Natural killer cell treated with Interleukin-12 subunit alpha and Interleukin-12 subunit beta and Interleukin-15 and Interleukin-18, amount 100 ng/mL, for 72 hours (primary cell): Measurements from ENCODE around the gene CTSD. TPM values are rescaled to one million over a fixed set of nuclear protein-coding genes. Genes with fewer than 3 reads are reported as not detected.
A peak's percentile ranks its signal among the peaks of the same experiment; 100 is the strongest.

ENCODE experiments used
- ATAC-seq, 2 donors: fragments of 150-1000 bp; cut with Tn5 transposase in 1 of 2; sonication (Bioruptor Pico), chemical (Tn5 transposase) in 1 of 2; 2 replicates each; pipeline ENCODE4 v1.10.0; 2021
- DNase-seq: peaks from one replicate; pipeline ENCODE4 v3.0.0; 2022; ENCODE audit warnings: low spot score
- H3K27ac Mint-ChIP-seq, 2 donors: 1 replicate in 1 of 2; 2 replicates in 1 of 2; pipeline ENCODE4 v1.8.0; 2022; ENCODE audit warnings: mixed read lengths in 2 of 2, mild to moderate bottlenecking in 1 of 2, moderate library complexity in 1 of 2
- H3K27me3 Mint-ChIP-seq, 2 donors: 1 replicate in 1 of 2; 2 replicates in 1 of 2; pipeline ENCODE4 v1.8.0; 2022; ENCODE audit warnings: mixed read lengths in 2 of 2
- H3K36me3 Mint-ChIP-seq: one replicate; pipeline ENCODE4 v1.8.0; 2022; ENCODE audit warnings: mixed read lengths
- H3K4me1 Mint-ChIP-seq, 2 donors: 1 replicate in 1 of 2; 2 replicates in 1 of 2; pipeline ENCODE4 v1.8.0; 2022; ENCODE audit warnings: low read depth in 2 of 2, mixed read lengths in 2 of 2, mild to moderate bottlenecking in 1 of 2
- H3K4me3 Mint-ChIP-seq: one replicate; pipeline ENCODE4 v1.8.0; 2022; ENCODE audit warnings: mixed read lengths
- H3K9me3 Mint-ChIP-seq: 2 replicates; pipeline ENCODE4 v1.8.0; 2022; ENCODE audit warnings: mixed read lengths
- total RNA-seq, 2 donors: library from RNA; stranded (reverse); gene quantifications; one replicate each; pipeline ENCODE4 v1.2.3, GENCODE V29; 2022

CTSD gene
- total RNA-seq, 2 donors from 2014 or later, result 350 to 592 TPM

DNA sequence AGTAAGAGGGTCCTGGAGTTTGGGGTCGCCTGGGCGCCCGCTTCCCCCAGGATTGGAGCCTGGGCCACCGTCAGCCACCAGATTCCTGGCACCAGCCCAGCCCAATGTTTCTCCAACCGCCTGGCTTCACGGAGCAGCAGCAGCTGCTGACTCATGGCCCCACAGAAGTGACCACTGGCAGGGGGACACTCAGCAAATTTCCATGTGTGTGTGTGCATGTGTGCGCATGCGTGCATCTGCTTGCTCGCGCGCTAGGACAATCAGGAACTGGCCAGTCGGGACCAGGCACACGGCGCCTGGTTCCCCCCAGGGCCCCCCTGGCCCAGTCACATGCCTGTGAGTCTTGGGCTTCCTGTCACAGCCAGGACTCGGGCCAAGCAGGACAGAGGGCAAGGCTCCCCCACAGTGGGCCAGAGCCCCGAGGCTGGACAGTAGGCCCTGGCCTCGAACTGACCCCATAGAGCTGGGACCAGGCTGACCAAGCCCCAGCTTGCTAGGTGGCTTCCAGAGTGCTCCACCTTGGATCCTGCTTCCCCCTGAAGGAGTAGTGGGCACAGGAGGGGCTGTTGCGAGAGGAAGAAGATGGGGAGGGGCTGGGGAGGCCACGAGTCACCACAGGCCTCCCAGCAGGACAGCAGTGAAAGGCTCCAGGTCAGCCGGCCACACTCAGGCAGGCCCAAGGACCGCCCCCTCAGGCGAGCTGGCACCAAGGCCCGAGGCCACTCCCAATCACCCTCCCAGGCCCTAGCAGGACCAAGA is 3.2 kb downstream of the CTSD start:
- no peaks in the 10 kb centered on the region for H3K36me3 Mint-ChIP-seq

DNA sequence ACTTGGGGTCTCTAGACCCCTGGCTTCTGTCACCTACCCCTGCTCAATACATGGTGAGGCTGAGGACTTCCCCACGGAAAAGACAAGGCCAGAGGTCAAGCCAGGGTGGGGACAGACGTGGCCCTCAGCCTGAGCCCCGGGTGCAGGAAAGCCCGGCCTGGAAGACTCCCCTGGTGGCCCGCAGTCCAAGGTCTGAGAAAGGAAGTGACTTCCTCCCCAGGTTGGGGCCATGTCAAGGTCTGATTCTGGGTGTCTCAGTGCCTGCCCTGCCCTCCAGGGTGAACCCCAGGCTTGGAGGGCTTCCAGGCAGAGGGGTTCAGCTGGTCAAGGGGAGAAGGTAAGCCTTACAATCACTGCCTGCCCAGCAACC is 3.9 kb downstream of the CTSD start:
- H3K4me3 Mint-ChIP-seq, result peak overlapping the region; percentile 83
- H3K9me3 Mint-ChIP-seq, result no peaks in the 10 kb centered on the region
- H3K27me3 Mint-ChIP-seq, result no peaks in the 10 kb centered on the region
- no peaks in the 10 kb centered on the region for H3K36me3 Mint-ChIP-seq
- H3K4me1 Mint-ChIP-seq, result peaks cover 35 to 53% of the 10 kb centered on the region in 2 donors
- peak overlapping the region; percentile 82 to 94 for H3K27ac Mint-ChIP-seq
- DNase-seq (no peak), ATAC-seq (no peak)

More for the DNA sequence above, 3.2 kb downstream of the CTSD start:
- Mint-ChIP-seq H3K9me3 (no peaks in the 10 kb centered on the region), H3K4me3 (peak overlapping the region; percentile 36), H3K27me3 (no peaks in the 10 kb centered on the region), H3K27ac (peak overlapping the region; percentile 82 to 94), H3K4me1 (peaks cover 31 to 46% of the 10 kb centered on the region in 2 donors)
- DNase-seq, result peak; percentile 53
- no peak for ATAC-seq

DNA sequence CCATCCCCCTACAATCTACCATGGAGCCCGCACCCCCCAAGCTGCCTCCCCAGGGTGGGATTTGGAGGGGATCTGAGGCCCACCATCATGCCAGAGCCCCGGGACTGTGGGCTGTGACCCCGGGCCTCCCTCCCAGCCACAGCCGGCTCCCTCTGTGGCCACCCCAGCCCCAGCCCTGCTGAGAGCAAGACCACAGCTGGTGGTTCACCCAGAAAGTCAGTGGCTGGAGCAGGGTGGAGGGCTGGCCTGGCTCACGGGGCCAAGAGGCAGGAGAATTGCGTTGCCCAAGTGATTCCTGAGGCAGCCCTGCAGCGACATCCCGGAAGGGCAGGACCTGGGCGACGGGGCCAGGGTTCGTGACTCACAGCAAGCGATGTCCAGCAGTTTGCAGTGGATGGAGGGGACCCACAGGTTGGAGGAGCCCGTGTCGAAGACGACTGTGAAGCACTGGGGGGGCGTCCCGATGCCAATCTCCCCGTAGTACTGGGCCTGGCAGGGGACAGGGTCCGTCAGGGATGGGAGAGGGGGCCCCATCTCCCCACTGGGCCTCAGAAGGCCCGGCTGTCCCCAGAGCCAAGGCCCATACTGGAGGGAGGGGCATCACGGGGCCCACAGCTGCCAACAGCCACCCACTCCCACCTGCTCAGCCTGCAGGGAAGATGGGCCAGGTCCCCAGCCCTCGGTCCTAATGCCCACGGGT is 4.4 kb downstream of the CTSD start:
- ATAC-seq (no peak), DNase-seq (no peak)
- H3K4me1 Mint-ChIP-seq, result peaks cover 37 to 56% of the 10 kb centered on the region in 2 donors
- peak overlapping the region; percentile 83 for H3K4me3 Mint-ChIP-seq
- no peaks in the 10 kb centered on the region for H3K27me3 Mint-ChIP-seq
- H3K9me3 Mint-ChIP-seq, result no peaks in the 10 kb centered on the region
- peak overlapping the region; percentile 82 to 94 for H3K27ac Mint-ChIP-seq
- no peaks in the 10 kb centered on the region for H3K36me3 Mint-ChIP-seq

DNA sequence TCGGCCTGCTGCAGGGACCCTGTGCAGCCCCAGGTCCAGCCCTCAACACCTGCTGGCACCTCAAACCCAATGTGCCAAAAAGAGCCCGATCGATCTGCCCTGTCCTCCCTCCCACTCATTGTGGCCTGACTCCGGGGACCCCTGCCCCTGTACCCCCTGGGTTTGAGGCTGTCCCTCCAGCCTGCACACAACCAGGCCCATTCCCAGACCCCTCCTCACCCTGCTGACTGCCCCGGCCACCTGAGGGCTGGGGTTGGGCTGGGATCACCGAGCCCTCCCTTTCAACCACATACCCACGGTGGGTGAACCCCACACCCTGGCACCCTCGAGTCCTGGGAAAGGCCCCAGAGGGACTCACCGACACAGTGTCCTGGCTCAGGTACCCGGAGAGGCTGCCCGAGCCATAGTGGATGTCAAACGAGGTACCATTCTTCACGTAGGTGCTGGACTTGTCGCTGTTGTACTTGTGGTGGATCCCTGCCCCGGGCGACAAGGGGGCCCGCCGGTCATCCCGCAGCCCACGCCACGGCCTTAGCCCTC is 5.0 kb downstream of the CTSD start:
- Mint-ChIP-seq H3K36me3 (no peaks in the 10 kb centered on the region), H3K4me3 (peak overlapping the region; percentile 83), H3K27me3 (no peaks in the 10 kb centered on the region), H3K27ac (peak overlapping the region; percentile 82 to 94), H3K4me1 (peaks cover 37 to 54% of the 10 kb centered on the region in 2 donors), H3K9me3 (no peaks in the 10 kb centered on the region)
- ATAC-seq (no peak), DNase-seq (no peak)

DNA sequence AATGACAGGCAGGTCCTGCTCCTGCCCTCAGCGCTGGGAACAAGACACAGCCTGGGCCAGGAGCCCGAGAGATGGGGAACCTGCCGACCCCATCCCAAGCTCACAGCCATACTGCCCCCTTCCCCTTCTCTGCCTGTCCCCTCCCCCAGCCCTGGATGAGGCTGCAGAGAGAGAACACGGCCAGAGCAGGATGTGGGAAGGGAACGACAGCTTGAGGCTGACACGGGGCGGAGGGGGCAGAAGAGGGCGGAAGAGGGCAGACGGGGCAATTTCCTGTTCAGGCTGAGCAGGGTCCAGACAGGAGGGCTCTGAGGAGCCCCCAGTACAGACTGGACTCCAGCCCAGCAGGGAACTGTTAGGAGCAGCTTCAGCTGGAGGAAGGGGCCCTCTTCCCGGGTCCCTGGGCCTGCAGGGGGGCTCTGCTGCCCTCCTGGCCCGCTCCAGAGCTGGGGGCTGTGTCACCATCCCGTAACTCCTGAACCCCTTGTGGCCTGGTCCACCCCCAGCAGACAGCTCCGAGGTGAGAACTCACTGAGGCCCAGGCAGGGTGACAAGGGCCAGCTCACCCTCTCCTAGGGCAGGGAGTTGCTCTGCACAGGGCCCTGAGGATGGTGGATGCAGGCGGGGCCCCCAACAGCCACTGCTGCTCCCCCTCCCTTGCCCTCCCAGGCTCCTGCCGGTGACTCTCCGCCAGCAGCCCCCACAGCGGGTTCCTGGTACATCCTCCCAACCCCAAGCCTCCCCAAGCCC is 5.7 kb downstream of the CTSD start:
- Mint-ChIP-seq H3K27ac (peak overlapping the region; percentile 82 to 94), H3K36me3 (no peaks in the 10 kb centered on the region), H3K27me3 (no peaks in the 10 kb centered on the region), H3K9me3 (no peaks in the 10 kb centered on the region), H3K4me3 (peak overlapping the region; percentile 83), H3K4me1 (peaks cover 37 to 58% of the 10 kb centered on the region in 2 donors)
- DNase-seq, result peak; percentile 89
- peak; percentile 89 for ATAC-seq

DNA sequence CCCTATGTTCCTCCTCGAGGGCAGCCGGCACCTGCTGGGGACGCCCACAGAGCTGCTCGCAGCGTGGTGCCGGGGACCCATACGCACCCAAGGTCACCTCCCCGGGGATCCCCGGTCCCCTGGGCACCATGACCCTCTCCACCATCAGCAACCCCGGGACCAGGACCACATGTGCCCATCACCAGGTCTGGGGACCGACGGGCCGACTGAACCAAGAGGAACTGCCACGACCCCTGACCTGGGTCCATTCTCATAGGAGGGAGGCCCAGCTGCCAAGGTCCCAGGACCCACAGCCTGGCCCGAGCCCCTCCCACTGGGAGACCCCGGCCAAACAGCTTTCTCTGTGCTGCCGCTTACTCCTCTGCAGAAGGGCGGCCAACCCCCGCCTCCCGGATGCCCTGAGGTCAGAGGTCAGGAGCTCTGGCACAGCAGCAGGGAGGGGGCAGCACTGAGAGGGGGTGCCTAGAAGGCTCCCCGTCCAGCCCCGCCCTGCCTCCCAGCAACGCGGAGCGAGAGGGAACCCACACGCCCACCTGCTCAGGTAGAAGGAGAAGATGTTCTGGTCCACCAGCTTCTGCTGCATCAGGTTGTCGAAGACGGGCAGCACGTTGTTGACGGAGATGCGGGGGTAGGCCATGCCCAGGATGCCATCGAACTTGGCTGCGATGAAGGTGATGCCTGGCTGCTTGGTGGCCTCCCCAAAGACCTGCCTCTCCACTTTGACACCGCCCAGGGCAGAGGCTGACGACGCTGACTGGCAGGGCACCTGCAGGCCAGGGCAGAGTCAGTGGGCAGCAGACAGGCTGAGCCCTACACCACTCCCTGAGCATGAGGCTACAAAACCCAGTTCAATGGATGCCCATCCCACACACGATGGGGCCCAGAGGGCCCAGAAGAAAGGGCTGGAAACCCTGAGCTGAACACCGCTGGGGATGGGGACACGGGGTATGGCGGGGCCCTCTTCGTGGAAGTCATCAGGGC is 6.6 kb downstream of the CTSD start:
- H3K4me1 Mint-ChIP-seq, result peaks cover 32 to 55% of the 10 kb centered on the region in 2 donors
- no peaks in the 10 kb centered on the region for H3K36me3 Mint-ChIP-seq
- DNase-seq (no peak), ATAC-seq (peak in 1 of 2 donors; percentile 0)
- no peaks in the 10 kb centered on the region for H3K27me3 Mint-ChIP-seq
- no peaks in the 10 kb centered on the region for H3K9me3 Mint-ChIP-seq
- H3K27ac Mint-ChIP-seq, result peak overlapping the region; percentile 82 to 94
- peak overlapping the region; percentile 83 for H3K4me3 Mint-ChIP-seq

DNA sequence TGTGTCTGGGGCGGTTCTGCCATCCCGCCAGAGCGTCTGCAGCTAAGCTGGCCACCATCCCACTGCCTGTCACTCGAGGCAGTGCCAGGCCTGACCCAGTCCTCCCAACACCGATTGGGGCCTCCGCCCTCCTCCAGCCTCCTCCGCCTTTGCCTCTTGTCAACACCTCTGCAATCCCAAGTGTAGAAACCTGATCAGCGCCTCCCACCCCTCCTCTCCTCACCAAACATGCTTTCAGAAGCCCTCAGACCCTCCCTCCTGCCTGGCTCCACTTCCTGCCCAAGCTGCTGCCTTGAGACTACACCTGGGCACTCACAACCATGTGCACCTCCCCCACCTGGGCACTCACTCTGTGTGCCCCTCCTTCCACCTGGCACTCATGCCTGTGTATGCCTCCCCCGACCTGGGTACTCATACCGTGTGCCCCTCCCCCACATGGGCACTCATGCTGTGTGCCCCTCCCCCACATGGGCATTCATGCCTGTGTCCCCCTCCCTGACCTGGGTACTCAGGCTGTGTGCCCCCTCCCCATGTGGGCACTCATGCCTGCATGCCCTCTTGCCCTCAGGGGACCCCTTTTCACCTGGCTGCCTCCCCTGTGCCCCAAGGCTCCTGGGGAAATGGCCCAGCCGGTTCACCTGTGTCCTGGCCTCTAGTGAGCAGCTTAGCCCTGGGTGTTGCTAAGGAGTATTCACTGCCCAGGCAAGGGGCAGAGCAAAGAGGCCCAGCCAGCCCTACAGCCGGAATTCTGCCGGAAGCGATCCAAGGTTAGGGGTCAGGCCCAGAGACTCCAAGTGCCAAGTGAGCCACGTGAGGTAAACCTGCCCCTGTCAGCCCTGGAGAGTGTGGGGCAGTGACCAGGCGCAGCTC is 7.8 kb downstream of the CTSD start:
- peaks cover 31 to 50% of the 10 kb centered on the region in 2 donors for H3K4me1 Mint-ChIP-seq
- peak overlapping the region; percentile 82 to 94 for H3K27ac Mint-ChIP-seq
- ATAC-seq (no peak), DNase-seq (no peak)
- H3K4me3 Mint-ChIP-seq, result peak overlapping the region; percentile 44
- H3K27me3 Mint-ChIP-seq, result no peaks in the 10 kb centered on the region
- H3K9me3 Mint-ChIP-seq, result no peaks in the 10 kb centered on the region
- no peaks in the 10 kb centered on the region for H3K36me3 Mint-ChIP-seq

DNA sequence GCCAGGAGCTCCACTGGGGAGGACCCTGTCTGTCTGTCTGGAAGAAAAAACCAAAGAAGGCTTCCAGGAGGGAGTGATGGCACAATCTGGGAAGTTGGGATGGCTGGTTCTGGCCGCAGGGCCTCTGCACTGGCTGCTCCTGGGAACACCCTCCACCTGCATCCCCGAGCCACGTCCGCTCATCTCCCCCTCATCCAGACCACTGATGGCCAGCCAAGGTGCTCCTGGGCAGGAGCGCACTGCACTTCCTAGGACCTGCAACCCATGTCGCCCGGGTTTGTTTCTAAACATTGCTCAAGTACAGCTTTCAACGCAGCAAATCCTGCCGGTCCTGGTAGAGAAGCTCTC is 8.4 kb downstream of the CTSD start:
- peak overlapping the region; percentile 44 for H3K4me3 Mint-ChIP-seq

DNA sequence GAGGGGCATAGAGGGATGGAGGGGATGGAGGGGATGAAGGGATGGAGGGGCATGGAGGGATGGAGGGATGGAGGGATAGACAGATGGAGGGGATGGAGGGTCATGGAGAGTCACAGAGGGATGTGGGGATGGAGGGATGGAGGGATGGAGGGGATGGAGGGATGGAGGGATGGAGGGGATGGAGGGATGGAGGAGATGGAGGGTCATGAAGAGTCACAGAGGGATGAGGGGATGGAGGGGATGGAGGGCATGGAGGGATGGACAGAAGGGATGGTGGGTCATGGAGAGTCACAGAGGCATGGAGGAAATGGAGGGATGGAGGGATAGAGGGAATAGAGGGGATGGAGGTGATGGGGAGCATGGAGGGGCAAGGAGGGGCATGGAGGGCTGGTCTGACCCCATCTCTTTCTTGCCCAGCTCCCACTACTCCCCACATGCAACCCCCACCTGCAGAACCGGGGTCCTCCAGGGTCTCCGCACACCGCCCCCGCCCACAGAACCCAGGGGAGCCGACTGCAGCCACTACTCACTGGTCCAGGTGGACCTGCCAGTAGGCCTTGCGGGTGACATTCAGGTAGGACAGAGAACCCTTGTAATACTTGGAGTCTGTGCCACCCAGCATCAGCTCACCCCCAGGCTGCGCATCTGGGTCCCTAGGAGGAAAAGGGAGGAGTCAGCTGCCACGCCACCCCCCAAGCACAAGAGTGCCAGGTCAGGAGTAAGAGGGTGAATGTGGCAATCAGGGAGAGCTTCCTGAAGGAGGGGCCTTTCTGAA is 9.2 kb downstream of the CTSD start:
- ATAC-seq, result no peak
- H3K27ac Mint-ChIP-seq, result peak overlapping the region in 1 of 2 donors; percentile 48
- DNase-seq, result no peak
- peaks cover 4 to 12% of the 10 kb centered on the region in 2 donors for H3K27me3 Mint-ChIP-seq
- no peaks in the 10 kb centered on the region for H3K9me3 Mint-ChIP-seq
- H3K4me1 Mint-ChIP-seq, result peaks cover 43 to 55% of the 10 kb centered on the region in 2 donors
- H3K4me3 Mint-ChIP-seq, result peak overlapping the region; percentile 12
- H3K36me3 Mint-ChIP-seq, result no peaks in the 10 kb centered on the region

More for the DNA sequence above, 8.4 kb downstream of the CTSD start:
- Mint-ChIP-seq H3K4me1 (peaks cover 35 to 50% of the 10 kb centered on the region in 2 donors), H3K27me3 (peaks cover 2 to 4% of the 10 kb centered on the region in 2 donors), H3K27ac (peak overlapping the region; percentile 82 to 94), H3K9me3 (no peaks in the 10 kb centered on the region), H3K36me3 (no peaks in the 10 kb centered on the region)
- ATAC-seq (no peak), DNase-seq (no peak)

DNA sequence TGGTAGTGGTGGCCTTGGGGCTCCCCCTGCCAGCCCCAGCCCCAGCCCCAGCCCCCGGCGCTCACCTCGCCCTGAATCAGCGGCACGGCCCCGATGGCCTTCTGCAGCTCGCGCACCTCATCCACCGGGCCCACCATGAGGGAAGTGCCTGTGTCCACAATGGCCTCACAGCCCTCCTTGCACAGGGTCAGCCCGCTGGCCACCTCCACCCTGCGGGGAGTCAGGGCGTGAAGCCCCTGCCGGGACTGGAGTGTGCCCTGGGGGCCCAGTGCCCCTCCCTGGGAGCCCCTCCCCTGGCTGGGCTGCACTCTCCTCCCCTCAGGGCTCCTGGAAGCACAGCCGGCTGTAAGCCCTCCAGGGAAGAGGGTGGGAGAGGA is 9.8 kb downstream of the CTSD start:
- Mint-ChIP-seq H3K27me3 (peaks cover 4 to 12% of the 10 kb centered on the region in 2 donors), H3K4me3 (no peak overlapping the region), H3K9me3 (no peaks in the 10 kb centered on the region), H3K36me3 (no peaks in the 10 kb centered on the region), H3K4me1 (peaks cover 43 to 54% of the 10 kb centered on the region in 2 donors), H3K27ac (no peak overlapping the region)
- ATAC-seq, result no peak
- DNase-seq, result no peak

DNA sequence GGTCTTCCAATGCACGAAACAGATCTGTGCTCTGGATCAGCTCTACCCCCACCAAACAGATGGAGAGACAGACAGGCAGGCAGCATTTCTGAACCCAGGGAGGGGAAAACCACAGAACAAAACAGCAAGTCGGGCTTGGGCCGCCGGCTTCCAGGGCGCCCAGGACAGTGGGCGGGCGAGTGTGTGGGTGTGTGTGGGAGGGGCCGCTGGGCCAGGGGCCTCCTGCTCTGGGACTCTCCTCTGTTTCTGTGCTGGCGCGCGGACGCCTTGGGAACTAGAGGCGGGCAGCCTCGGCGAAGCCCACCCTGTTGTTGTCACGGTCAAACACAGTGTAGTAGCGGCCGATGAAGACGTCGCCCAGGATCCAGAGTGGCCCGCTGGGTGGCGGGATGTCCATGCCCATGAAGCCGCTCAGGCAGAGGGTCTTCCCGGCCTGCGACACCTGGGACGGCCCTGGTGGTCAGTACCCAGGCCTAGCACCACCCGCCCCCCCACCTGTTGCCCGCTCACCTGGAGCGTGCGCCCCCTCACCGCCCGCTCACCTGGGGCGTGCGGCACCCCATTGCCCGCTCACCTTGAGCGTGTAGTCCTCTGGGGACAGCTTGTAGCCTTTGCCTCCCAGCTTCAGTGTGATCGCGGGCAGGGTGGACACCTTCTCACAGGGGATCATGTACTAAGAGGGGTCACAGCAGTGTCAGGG is 10.3 kb downstream of the CTSD start:
- peaks cover 38 to 50% of the 10 kb centered on the region in 2 donors for H3K4me1 Mint-ChIP-seq
- DNase-seq (no peak), ATAC-seq (no peak)
- H3K27me3 Mint-ChIP-seq, result peaks cover 4 to 12% of the 10 kb centered on the region in 2 donors
- no peaks in the 10 kb centered on the region for H3K9me3 Mint-ChIP-seq
- no peaks in the 10 kb centered on the region for H3K36me3 Mint-ChIP-seq
- peak overlapping the region; percentile 25 for H3K4me3 Mint-ChIP-seq
- H3K27ac Mint-ChIP-seq, result peak overlapping the region in 1 of 2 donors; percentile 41
